Hepatocyte (in vitro differentiated cells): ENCODE data around the gene KLHL8. TPM values are rescaled to one million over a fixed set of nuclear protein-coding genes. Genes with fewer than 3 reads are reported as not detected.
"Not testable (repeated sequence)": the region's sequence is repeated elsewhere in the genome, so short reads cannot be mapped to it uniquely, and the experiment has no call there.

ENCODE experiments used
- DNase-seq: peaks from one replicate; pipeline ENCODE4 v3.0.0-alpha.2; 2016; ENCODE audit warnings: low spot score
- H2AFZ ChIP-seq: fragments of 200-600 bp; sonication (generic); 2 replicates; pipeline ENCODE4 v1.6.0; 2016; ENCODE audit warnings: antibody characterized with exemption, mild to moderate bottlenecking
- H3K27ac ChIP-seq: fragments of 200-600 bp; sonication (generic); 2 replicates; pipeline ENCODE4 v1.5.1; 2016; ENCODE audit warnings: mild to moderate bottlenecking
- H3K27me3 ChIP-seq: fragments of 200-600 bp; sonication (generic); 2 replicates; pipeline ENCODE4 v1.6.1; 2016
- H3K36me3 ChIP-seq: fragments of 200-600 bp; sonication (generic); replicated peaks from 2 replicates; pipeline ENCODE4 v1.5.1; 2016; ENCODE audit warnings: low read depth; ENCODE audit not compliant: insufficient read depth
- H3K4me1 ChIP-seq: fragments of 200-600 bp; sonication (generic); 2 replicates; pipeline ENCODE4 v1.5.1; 2016; ENCODE audit warnings: mild to moderate bottlenecking, moderate library complexity; ENCODE audit not compliant: insufficient read depth
- H3K4me2 ChIP-seq: fragments of 200-600 bp; sonication (generic); 2 replicates; pipeline ENCODE4 v1.6.0; 2016
- H3K4me3 ChIP-seq: fragments of 200-600 bp; sonication (generic); 2 replicates; pipeline ENCODE4 v1.5.1; 2016; ENCODE audit warnings: mild to moderate bottlenecking
- H3K79me2 ChIP-seq: fragments of 200-600 bp; sonication (generic); 2 replicates; pipeline ENCODE4 v1.6.0; 2017; ENCODE audit warnings: mild to moderate bottlenecking
- H3K9me2 ChIP-seq: fragments of 200-600 bp; sonication (generic); replicated peaks from 2 replicates; pipeline ENCODE4 v1.6.0; 2017; ENCODE audit warnings: mild to moderate bottlenecking; ENCODE audit not compliant: insufficient read depth
- H3K9me3 ChIP-seq: fragments of 200-600 bp; sonication (generic); 2 replicates; pipeline ENCODE4 v1.5.1; 2016; ENCODE audit warnings: low read depth, mild to moderate bottlenecking
- H4K20me1 ChIP-seq: fragments of 200-600 bp; sonication (generic); 2 replicates; pipeline ENCODE4 v1.6.0; 2016; ENCODE audit warnings: mild to moderate bottlenecking; ENCODE audit not compliant: insufficient read depth, poor library complexity, severe bottlenecking
- CTCF ChIP-seq: fragments of 200-600 bp; sonication (generic); IDR thresholded peaks from 2 replicates; pipeline ENCODE4 v1.5.1; 2016; ENCODE audit warnings: antibody characterized with exemption, mild to moderate bottlenecking; ENCODE audit not compliant: poor library complexity
- EZH2 ChIP-seq: fragments of 200-600 bp; sonication (generic); IDR thresholded peaks from 2 replicates; pipeline ENCODE4 v1.6.1; 2016; ENCODE audit warnings: antibody characterized with exemption, mild to moderate bottlenecking, borderline replicate concordance
- EZH2phosphoT487 ChIP-seq: fragments of 200-600 bp; sonication (generic); IDR thresholded peaks from one replicate; pipeline ENCODE4 v1.6.1; 2018; ENCODE audit warnings: antibody characterized with exemption, mild to moderate bottlenecking, low read depth, moderate library complexity; ENCODE audit not compliant: unreplicated experiment, severe bottlenecking
- WGBS: methylation state at CpG from one replicate; pipeline ENCODE4 v1.1.6; 2016; ENCODE audit warnings: low lambda C conversion rate; ENCODE audit errors: missing lambda C conversion rate; 5-methylcytosine and 5-hydroxymethylcytosine counted together
- polyA plus RNA-seq: library from polyadenylated mRNA; unstranded; fragments of >200 nt; fragmentation: Nextera tagmentation; extraction: Ambion mirVana; gene quantifications from 2 replicates; pipeline ENCODE4 v1.2.1, GENCODE V29; 2016
- total RNA-seq: library from RNA; depleted of rRNA; stranded (reverse); fragments of >200 nt; gene quantifications from 2 replicates; pipeline ENCODE4 v1.2.3, GENCODE V29; 2014

Gene KLHL8
- total and polyA plus RNA-seq, 2 experiments from 2014 or later: 10.0 to 23.9 TPM

GRCh38 chr4:87225936-87226335 lies 5.5 kb upstream of the KLHL8 start:
- no peak overlapping the region for H3K4me3 ChIP-seq
- H3K4me1 ChIP-seq: peaks cover 12% of the 10 kb centered on the region
- no peak for DNase-seq
- H3K27ac ChIP-seq: no peak overlapping the region
- H3K9me2 ChIP-seq: no peaks in the 10 kb centered on the region
- H3K9me3 ChIP-seq: no peaks in the 10 kb centered on the region
- no peaks in the 10 kb centered on the region for H3K79me2 ChIP-seq
- 96% methylated on average over 5 of the region's 5 CpGs for WGBS
- no peaks in the 10 kb centered on the region for H3K27me3 ChIP-seq
- no peaks in the 10 kb centered on the region for H4K20me1 ChIP-seq
- H3K36me3 ChIP-seq: no peaks in the 10 kb centered on the region
- H2AFZ ChIP-seq: no peak overlapping the region
- TF ChIP-seq CTCF (no peak), EZH2phosphoT487 (no peak), EZH2 (no peak)
- H3K4me2 ChIP-seq: no peak overlapping the region

DNA sequence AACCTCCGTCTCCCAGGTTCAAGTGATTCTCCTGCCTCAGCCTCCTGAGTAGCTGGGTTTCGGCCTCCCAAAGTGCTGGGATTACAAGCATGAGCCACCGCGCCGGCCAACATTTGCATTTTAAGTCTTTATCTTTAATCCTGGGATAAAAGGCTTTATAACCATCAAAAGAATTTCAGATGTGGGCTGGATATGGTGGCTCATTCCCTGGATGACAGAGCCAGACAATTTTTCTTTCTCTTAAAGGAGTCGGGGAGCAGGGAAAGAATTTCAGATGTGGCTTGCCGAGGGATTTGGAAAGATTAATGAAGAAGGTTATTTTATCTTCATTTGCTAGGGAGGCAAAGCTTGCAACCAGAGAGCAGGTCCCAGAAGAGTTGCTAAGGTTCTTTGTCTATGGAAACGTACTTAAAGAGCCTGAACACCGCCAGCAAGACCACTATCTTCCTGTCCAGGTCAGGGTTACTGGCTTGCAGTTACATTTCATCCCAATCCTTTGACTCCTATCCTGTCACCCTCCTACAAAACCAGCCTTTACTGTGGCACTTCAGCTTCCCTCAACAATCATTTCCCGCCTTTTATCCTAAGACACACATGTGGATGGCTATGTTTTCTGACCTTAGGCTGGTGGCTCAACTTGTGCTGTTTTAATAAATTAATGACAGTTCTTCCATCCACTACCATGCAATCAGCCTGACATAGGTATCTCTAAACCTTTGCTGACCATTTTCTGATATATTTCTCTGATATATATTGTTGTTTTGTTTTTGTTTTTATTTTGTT lies 3.9 kb upstream of the KLHL8 start:
- Histone ChIP-seq H3K9me2 (no peaks in the 10 kb centered on the region), H3K36me3 (no peaks in the 10 kb centered on the region), H3K79me2 (peaks cover 2% of the 10 kb centered on the region), H3K27me3 (no peaks in the 10 kb centered on the region), H3K4me2 (peak overlapping the region; percentile 0), H3K4me3 (no peak overlapping the region), H3K27ac (no peak overlapping the region), H2AFZ (no peak overlapping the region), H3K9me3 (no peaks in the 10 kb centered on the region), H4K20me1 (no peaks in the 10 kb centered on the region), H3K4me1 (peaks cover 10% of the 10 kb centered on the region)
- TF ChIP-seq CTCF (no peak), EZH2 (no peak), EZH2phosphoT487 (no peak)
- no peak for DNase-seq
- 48% methylated on average over 10 of the region's 10 CpGs for WGBS

- 4% methylated on average over 20 of the region's 40 CpGs for WGBS
- H3K4me1 ChIP-seq: peaks cover 7% of the 10 kb centered on the region
Measured at GRCh38 chr4:87219632-87220093, 755 bp downstream of the KLHL8 start.

GRCh38 chr4:87217235-87217763 lies 3.1 kb downstream of the KLHL8 start:
- not testable (repeated sequence) for H3K36me3 ChIP-seq, H2AFZ ChIP-seq, H3K27me3 ChIP-seq, H3K4me3 ChIP-seq, H4K20me1 ChIP-seq, H3K4me2 ChIP-seq, DNase-seq, H3K27ac ChIP-seq, H3K9me2 ChIP-seq, H3K9me3 ChIP-seq
- peaks cover 11% of the 10 kb centered on the region for H3K4me1 ChIP-seq
- WGBS: 82% methylated on average over 6 of the region's 6 CpGs
- peaks cover 72% of the 10 kb centered on the region for H3K79me2 ChIP-seq

More at GRCh38 chr4:87219632-87220093, 755 bp downstream of the KLHL8 start:
- no peaks in the 10 kb centered on the region for H3K27me3 ChIP-seq
- TF ChIP-seq EZH2phosphoT487 (no peak), EZH2 (no peak), CTCF (peak; percentile 33)
- peaks cover 49% of the 10 kb centered on the region for H3K79me2 ChIP-seq
- peak overlapping the region; percentile 97 for H2AFZ ChIP-seq
- H4K20me1 ChIP-seq: peaks cover 6% of the 10 kb centered on the region
- peak overlapping the region; percentile 93 for H3K4me3 ChIP-seq
- H3K9me2 ChIP-seq: no peaks in the 10 kb centered on the region
- no peaks in the 10 kb centered on the region for H3K9me3 ChIP-seq
- peak overlapping the region; percentile 97 for H3K27ac ChIP-seq
- peak overlapping the region; percentile 95 for H3K4me2 ChIP-seq
- H3K36me3 ChIP-seq: no peaks in the 10 kb centered on the region
- peak; percentile 62 for DNase-seq
